ENCODE data around the gene DPH2.

The DPH2 gene

DNA sequence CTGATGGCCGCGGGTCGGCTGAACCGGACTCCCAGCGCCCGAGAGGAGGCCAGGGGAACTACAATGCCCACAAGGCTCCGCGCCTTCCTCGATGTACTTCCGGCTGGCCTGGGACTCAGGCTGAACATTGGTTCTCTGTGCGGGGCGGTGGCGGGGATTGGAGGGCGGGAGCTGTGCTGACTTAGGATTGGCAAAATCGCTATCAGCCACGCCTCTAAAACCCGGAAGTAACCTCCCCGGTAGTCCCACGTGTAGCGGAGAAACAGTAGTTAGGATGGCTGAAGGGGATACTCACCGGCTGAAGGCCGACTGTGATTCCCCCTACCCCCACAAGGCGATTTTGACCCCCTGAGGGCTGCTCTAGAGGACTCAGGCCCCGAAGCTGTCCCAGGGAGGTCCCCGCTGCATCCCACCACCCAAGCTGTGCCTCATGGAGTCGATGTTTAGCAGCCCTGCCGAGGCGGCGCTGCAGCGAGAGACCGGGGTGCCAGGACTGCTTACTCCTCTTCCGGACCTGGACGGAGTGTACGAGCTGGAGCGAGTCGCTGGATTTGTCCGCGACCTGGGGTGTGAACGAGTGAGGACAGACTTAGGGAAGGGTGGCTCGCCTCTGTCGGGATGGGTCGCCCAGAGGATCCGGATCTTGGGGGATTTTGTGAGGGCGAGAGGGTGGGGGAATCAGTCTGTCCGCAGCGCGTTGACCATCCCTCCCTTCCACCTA lies at the start of gene DPH2:
DPH2 (plus strand) TSS at position 265 of the 721 bp plus-strand sequence; CDS start at position 431, 166 bp downstream.
- DNase-seq (peak; percentile 96), ATAC-seq (peak; percentile 94)

- no peak for ATAC-seq
- DNase-seq, result no peak
Measured at GRCh38 chr1:43921022-43921421, 48.8 kb upstream of the DPH2 start.

- ATAC-seq, result no peak
- no peak for DNase-seq
Measured at GRCh38 chr1:43924516-43924915, 45.3 kb upstream of the DPH2 start.

- ATAC-seq (no peak), DNase-seq (no peak)
Measured at GRCh38 chr1:43925846-43926245, 44.0 kb upstream of the DPH2 start.

GRCh38 chr1:43930168-43930948 lies 39.5 kb upstream of the DPH2 start:
- no peak for ATAC-seq

GRCh38 chr1:43930949-43931275 lies 38.9 kb upstream of the DPH2 start:
- no peak for ATAC-seq
- DNase-seq, result no peak

More at GRCh38 chr1:43930168-43930948, 39.5 kb upstream of the DPH2 start:
- DNase-seq, result no peak

- no peak for DNase-seq
- no peak for ATAC-seq
Measured at GRCh38 chr1:43931711-43932660, 37.8 kb upstream of the DPH2 start.

DNA sequence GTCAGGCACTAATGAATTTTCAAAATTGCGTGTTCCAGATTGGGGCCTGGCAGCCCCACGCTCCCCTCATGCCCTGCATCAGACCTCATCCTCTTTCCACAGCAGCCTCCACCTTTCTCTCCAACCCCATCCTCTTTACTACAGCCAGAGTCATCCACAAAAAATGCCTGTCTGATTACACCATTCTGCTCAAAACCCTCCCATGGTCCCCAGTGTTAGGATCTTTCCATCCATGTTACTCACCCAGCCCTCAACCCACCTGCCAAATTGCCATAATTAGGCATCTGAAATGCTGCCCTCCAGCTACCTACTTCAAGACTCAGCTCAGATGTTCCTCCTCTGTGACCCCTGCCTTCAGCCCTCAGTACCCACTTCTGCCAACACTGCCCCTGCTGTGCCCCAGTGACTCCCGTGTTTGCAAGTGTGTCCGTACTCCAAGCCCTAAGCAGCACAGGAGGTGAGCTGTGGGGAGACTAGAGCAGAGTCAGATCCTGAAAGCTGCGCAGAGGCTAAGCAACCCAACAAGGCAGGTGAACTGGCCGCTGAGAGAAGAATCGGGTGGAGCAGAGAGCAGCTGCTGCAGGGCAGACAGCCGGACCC lies 36.9 kb upstream of the DPH2 start:
- peak; percentile 4 for ATAC-seq
- DNase-seq, result no peak

GRCh38 chr1:43933386-43934100 lies 36.3 kb upstream of the DPH2 start, which contains the start of gene ARTN:
ARTN (plus strand) TSS chr1:43933801; CDS start chr1:43935657, 1,856 bp downstream.
- no peak for DNase-seq
- peak; percentile 1 for ATAC-seq

- ATAC-seq, result peak; percentile 51
- peak; percentile 77 for DNase-seq
Measured at GRCh38 chr1:43934101-43934985, 35.5 kb upstream of the DPH2 start.

- ATAC-seq (no peak), DNase-seq (no peak)
Measured at GRCh38 chr1:43934986-43935324, 34.9 kb upstream of the DPH2 start.

DNA sequence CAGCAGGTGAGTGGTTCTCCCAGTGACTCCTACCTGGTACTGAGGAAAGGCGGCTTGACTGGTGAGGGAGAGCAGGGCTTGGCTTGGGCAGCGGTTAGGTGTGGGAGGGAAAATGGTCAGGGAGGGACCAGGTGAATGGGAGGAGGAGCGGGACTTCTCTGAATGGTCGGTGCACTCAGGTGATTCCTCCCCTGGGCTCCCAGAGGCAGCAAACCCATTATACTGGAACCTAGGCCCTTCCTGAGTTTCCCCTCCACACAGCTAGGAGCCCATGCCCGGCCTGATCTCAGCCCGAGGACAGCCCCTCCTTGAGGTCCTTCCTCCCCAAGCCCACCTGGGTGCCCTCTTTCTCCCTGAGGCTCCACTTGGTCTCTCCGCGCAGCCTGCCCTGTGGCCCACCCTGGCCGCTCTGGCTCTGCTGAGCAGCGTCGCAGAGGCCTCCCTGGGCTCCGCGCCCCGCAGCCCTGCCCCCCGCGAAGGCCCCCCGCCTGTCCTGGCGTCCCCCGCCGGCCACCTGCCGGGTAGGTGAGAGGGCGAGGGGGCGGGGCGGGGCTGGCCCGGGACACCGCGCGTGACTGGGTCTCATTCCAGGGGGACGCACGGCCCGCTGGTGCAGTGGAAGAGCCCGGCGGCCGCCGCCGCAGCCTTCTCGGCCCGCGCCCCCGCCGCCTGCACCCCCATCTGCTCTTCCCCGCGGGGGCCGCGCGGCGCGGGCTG lies 33.9 kb upstream of the DPH2 start:
- ATAC-seq (no peak), DNase-seq (no peak)

DNA sequence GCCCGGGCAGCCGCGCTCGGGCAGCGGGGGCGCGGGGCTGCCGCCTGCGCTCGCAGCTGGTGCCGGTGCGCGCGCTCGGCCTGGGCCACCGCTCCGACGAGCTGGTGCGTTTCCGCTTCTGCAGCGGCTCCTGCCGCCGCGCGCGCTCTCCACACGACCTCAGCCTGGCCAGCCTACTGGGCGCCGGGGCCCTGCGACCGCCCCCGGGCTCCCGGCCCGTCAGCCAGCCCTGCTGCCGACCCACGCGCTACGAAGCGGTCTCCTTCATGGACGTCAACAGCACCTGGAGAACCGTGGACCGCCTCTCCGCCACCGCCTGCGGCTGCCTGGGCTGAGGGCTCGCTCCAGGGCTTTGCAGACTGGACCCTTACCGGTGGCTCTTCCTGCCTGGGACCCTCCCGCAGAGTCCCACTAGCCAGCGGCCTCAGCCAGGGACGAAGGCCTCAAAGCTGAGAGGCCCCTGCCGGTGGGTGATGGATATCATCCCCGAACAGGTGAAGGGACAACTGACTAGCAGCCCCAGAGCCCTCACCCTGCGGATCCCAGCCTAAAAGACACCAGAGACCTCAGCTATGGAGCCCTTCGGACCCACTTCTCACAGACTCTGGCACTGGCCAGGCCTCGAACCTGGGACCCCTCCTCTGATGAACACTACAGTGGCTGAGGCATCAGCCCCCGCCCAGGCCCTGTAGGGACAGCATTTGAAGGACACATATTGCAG lies 33.2 kb upstream of the DPH2 start:
- no peak for ATAC-seq
- DNase-seq, result no peak

- DNase-seq, result no peak
- no peak for ATAC-seq
Measured at GRCh38 chr1:43937179-43937865, 32.5 kb upstream of the DPH2 start.

- ATAC-seq, result no peak
- no peak for DNase-seq
Measured at GRCh38 chr1:43938383-43938782, 31.4 kb upstream of the DPH2 start.

GRCh38 chr1:43938892-43939587 lies 30.8 kb upstream of the DPH2 start:
- no peak for DNase-seq
- ATAC-seq, result no peak

DNA sequence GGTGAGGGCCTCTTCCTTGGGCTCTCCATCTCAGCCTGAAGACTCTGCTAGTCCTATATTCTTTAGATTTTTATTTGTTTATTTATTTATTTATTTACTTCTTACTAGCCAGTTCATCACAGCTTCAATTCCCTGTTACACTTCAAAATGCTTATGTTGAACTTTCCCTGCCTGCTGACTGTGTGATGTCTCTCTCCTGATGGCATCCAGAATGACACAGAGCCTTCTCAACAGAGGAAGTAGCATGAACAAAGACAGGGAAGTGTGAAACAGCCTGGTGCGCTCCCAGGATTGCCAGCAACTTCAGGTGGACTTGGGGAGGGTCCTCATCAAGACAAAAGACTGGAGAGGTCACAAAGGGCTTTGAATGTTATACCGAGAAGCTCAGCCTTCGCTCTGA lies 27.4 kb upstream of the DPH2 start:
- DNase-seq (no peak), ATAC-seq (no peak)

DNA sequence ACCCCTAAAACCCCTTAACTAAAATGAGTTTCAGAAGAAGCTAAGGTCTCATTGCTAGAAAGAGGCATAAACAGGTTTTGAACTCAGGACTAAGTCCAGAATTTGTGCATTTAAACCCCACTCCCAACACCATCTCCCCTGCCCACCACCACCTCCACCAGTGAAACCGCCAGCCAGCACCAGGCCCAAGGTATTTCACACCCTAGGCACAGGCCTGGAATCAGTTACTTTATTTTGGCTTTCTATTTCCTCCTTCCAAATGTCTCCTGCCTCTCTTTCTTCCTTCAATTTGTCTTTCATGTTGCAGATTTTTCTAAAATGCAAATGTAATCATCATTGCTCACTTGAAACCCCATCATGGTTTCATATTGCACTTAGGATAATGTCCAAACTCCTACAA lies 24.9 kb upstream of the DPH2 start:
- no peak for ATAC-seq
- DNase-seq, result no peak

Data from stimulated activated naive CD8-positive, alpha-beta T cell treated with anti-CD3 and anti-CD28 coated beads, Interleukin-15, Interleukin-2, amounts not matched to agents 100 U/mL and 50 U/mL, for 24 hours (primary cell).